Measurements from ENCODE around the gene CCP110.

CCP110 gene

DNA sequence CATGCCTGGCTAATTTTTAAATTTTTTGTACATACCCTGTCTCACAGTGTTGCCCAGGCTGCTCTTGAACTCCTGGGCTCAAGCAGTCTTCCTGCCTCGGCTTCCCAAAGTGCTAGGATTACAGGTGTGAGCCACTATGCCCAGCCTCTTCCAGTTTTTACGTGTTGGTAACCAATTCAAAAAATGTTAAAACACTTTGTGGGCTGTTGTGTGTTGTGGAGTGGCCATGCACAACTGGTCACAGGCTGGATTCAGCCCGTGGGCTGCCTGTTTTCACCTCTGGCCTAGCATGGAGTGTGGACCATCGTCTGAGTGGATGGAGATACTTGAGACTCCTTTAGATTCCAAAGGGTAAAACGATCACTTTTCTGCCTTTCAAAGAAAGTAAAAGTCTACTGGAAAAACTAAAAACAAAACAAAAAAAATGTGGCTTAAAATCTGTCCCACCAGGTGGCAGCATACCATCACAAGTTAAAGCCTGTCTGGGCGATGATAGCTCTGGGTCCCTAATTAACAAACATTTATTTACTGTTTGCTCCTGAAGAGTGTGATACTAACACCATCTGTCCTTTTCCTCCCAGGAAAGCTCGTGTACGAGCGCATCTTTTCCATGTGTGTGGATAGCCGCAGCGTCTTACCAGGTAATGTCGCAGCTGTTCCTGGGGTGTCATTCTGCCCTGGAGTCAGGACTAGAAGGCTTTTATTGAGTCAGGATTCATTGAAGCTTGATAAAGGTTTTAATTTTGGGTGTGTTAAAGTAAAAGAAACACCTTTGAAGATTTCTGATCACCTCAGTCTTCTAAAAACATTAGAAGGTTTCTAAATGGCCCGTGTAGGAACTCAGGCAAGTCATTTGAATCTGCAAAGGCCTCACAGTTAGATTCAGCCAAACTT is 77.6 kb downstream of the CCP110 start:
- no peak for DNase-seq (ENCODE audit: low read depth)
